Inflammatory macrophage treated with lipopolysaccharide for 1 hour (primary cell): ENCODE results near the gene SESN3.
"Not testable (repeated sequence)": the region's sequence is repeated elsewhere in the genome, so short reads cannot be mapped to it uniquely, and the experiment has no call there.

ENCODE experiments used
- DNase-seq, 2 donors: peaks; one replicate each; pipeline ENCODE4 v3.0.0-alpha.2; 2020 to 2022

The SESN3 gene

GRCh38 chr11:95150956-95151684 lies 79.9 kb downstream of the SESN3 start:
- DNase-seq, result peak; percentile 79 to 89

- no peak for DNase-seq
Measured at GRCh38 chr11:95149651-95150364, 81.2 kb downstream of the SESN3 start.

- no peak for DNase-seq
Measured at GRCh38 chr11:95148938-95149337, 82.1 kb downstream of the SESN3 start.

GRCh38 chr11:95148406-95148805 lies 82.6 kb downstream of the SESN3 start:
- DNase-seq, result no peak

- peak; percentile 30 to 35 for DNase-seq
Measured at GRCh38 chr11:95147364-95147905, 83.6 kb downstream of the SESN3 start.

- no peak for DNase-seq
Measured at GRCh38 chr11:95145430-95146060, 85.5 kb downstream of the SESN3 start.

- no peak for DNase-seq
Measured at GRCh38 chr11:95144313-95145235, 86.4 kb downstream of the SESN3 start.

- DNase-seq, result no peak
Measured at GRCh38 chr11:95143106-95143681, 87.8 kb downstream of the SESN3 start.

- DNase-seq, result no peak
Measured at GRCh38 chr11:95142431-95142830, 88.6 kb downstream of the SESN3 start.

- DNase-seq, result peak; percentile 26 to 52
Measured at GRCh38 chr11:95140397-95141033, 90.5 kb downstream of the SESN3 start.

GRCh38 chr11:95138448-95138847 lies 92.6 kb downstream of the SESN3 start:
- peak in 1 of 2 donors; percentile 25 for DNase-seq

GRCh38 chr11:95137299-95137698 lies 93.7 kb downstream of the SESN3 start:
- DNase-seq, result no peak

GRCh38 chr11:95136747-95137146 lies 94.3 kb downstream of the SESN3 start:
- not testable (repeated sequence) for DNase-seq

GRCh38 chr11:95135880-95136279 lies 95.1 kb downstream of the SESN3 start:
- DNase-seq, result no peak

GRCh38 chr11:95135155-95135554 lies 95.8 kb downstream of the SESN3 start:
- DNase-seq, result no peak

- DNase-seq, result no peak
Measured at GRCh38 chr11:95134491-95134890, 96.5 kb downstream of the SESN3 start.

GRCh38 chr11:95132956-95133355 lies 98.0 kb downstream of the SESN3 start:
- DNase-seq, result peak; percentile 46 to 64

GRCh38 chr11:95128602-95129001 lies 102.4 kb downstream of the SESN3 start:
- no peak for DNase-seq

GRCh38 chr11:95123556-95123955 lies 107.4 kb downstream of the SESN3 start:
- no peak for DNase-seq

GRCh38 chr11:95121698-95122097 lies 109.3 kb downstream of the SESN3 start:
- no peak for DNase-seq

- DNase-seq, result no peak
Measured at GRCh38 chr11:95119361-95120060, 111.5 kb downstream of the SESN3 start.
